WERI-Rb-1 (cell line): ENCODE data around the gene LRRN3.

ENCODE experiments used
- DNase-seq: peaks from one replicate; pipeline ENCODE4 v3.0.0-alpha.2; 2020
- H3K27ac ChIP-seq: fragments of 250-450 bp; sonication (Bioruptor Pico); 2 replicates; pipeline ENCODE4 v1.5.1; 2020; ENCODE audit warnings: mild to moderate bottlenecking, moderate library complexity
- H3K27me3 ChIP-seq: fragments of 250-450 bp; sonication (Bioruptor Pico); 2 replicates; pipeline ENCODE4 v1.5.1; 2021; ENCODE audit warnings: mild to moderate bottlenecking, low read depth, moderate library complexity; ENCODE audit not compliant: insufficient read depth, severe bottlenecking
- H3K36me3 ChIP-seq: fragments of 250-450 bp; sonication (Bioruptor Pico); 2 replicates; pipeline ENCODE4 v1.5.1; 2020; ENCODE audit warnings: mild to moderate bottlenecking, moderate library complexity
- H3K4me3 ChIP-seq: 2 replicates; pipeline ENCODE4 v1.5.1; 2011; ENCODE audit warnings: low read depth, mild to moderate bottlenecking, control low read depth, low read length
- H3K9me3 ChIP-seq: fragments of 250-450 bp; sonication (Bioruptor Pico); 2 replicates; pipeline ENCODE4 v1.5.1; 2021; ENCODE audit warnings: mild to moderate bottlenecking, moderate library complexity; ENCODE audit not compliant: severe bottlenecking
- CTCF ChIP-seq: IDR thresholded peaks from 2 replicates; pipeline ENCODE4 v1.5.1; 2011; ENCODE audit warnings: low read depth, mild to moderate bottlenecking, control low read depth, inconsistent platforms, low read length

The LRRN3 gene

GRCh38 chr7:111140091-111140865 lies 49.4 kb downstream of the LRRN3 start:
- H3K27ac ChIP-seq: no peak overlapping the region
- H3K36me3 ChIP-seq: no peaks in the 10 kb centered on the region
- no peak for TF ChIP-seq CTCF
- no peak for DNase-seq
- no peaks in the 10 kb centered on the region for H3K9me3 ChIP-seq
- H3K4me3 ChIP-seq: no peak overlapping the region
- no peaks in the 10 kb centered on the region for H3K27me3 ChIP-seq

- Histone ChIP-seq H3K36me3 (no peaks in the 10 kb centered on the region), H3K9me3 (no peaks in the 10 kb centered on the region), H3K27me3 (no peaks in the 10 kb centered on the region), H3K27ac (no peak overlapping the region), H3K4me3 (no peak overlapping the region)
- no peak for DNase-seq
- no peak for TF ChIP-seq CTCF
These were observed 54.5 kb downstream of the LRRN3 start for GRCh38 chr7:111145472-111145871.

GRCh38 chr7:111146136-111146535 lies 55.2 kb downstream of the LRRN3 start:
- no peak overlapping the region for H3K4me3 ChIP-seq
- no peaks in the 10 kb centered on the region for H3K36me3 ChIP-seq
- H3K27me3 ChIP-seq: no peaks in the 10 kb centered on the region
- H3K27ac ChIP-seq: no peak overlapping the region
- DNase-seq: no peak
- H3K9me3 ChIP-seq: no peaks in the 10 kb centered on the region
- TF ChIP-seq CTCF: no peak

GRCh38 chr7:111147708-111148533 lies 57.0 kb downstream of the LRRN3 start:
- DNase-seq: no peak
- no peaks in the 10 kb centered on the region for H3K27me3 ChIP-seq
- H3K27ac ChIP-seq: no peak overlapping the region
- no peak overlapping the region for H3K4me3 ChIP-seq
- H3K9me3 ChIP-seq: no peaks in the 10 kb centered on the region
- H3K36me3 ChIP-seq: no peaks in the 10 kb centered on the region
- TF ChIP-seq CTCF: no peak

GRCh38 chr7:111150709-111151108 lies 59.8 kb downstream of the LRRN3 start:
- no peak overlapping the region for H3K4me3 ChIP-seq
- TF ChIP-seq CTCF: no peak
- no peaks in the 10 kb centered on the region for H3K27me3 ChIP-seq
- H3K27ac ChIP-seq: no peak overlapping the region
- H3K9me3 ChIP-seq: no peaks in the 10 kb centered on the region
- no peaks in the 10 kb centered on the region for H3K36me3 ChIP-seq
- no peak for DNase-seq
